ENCODE measurements around the gene DOK7. TPM values are rescaled to one million over a fixed set of nuclear protein-coding genes. Genes with fewer than 3 reads are reported as not detected.

Gene DOK7
- total RNA-seq, 2 donors from 2014 or later: 8.2 to 16.4 TPM

GRCh38 chr4:3444351-3445110 is 18.6 kb upstream of the DOK7 start:
- H3K9me3 ChIP-seq: no peaks in the 10 kb centered on the region
- H3K27me3 ChIP-seq (replicated peaks; ENCODE audit: insufficient read depth): no peaks in the 10 kb centered on the region
- H3K36me3 ChIP-seq: no peaks in the 10 kb centered on the region
- no peaks in the 10 kb centered on the region for H3K4me1 ChIP-seq (replicated peaks)
- TF ChIP-seq, protein P1, sequence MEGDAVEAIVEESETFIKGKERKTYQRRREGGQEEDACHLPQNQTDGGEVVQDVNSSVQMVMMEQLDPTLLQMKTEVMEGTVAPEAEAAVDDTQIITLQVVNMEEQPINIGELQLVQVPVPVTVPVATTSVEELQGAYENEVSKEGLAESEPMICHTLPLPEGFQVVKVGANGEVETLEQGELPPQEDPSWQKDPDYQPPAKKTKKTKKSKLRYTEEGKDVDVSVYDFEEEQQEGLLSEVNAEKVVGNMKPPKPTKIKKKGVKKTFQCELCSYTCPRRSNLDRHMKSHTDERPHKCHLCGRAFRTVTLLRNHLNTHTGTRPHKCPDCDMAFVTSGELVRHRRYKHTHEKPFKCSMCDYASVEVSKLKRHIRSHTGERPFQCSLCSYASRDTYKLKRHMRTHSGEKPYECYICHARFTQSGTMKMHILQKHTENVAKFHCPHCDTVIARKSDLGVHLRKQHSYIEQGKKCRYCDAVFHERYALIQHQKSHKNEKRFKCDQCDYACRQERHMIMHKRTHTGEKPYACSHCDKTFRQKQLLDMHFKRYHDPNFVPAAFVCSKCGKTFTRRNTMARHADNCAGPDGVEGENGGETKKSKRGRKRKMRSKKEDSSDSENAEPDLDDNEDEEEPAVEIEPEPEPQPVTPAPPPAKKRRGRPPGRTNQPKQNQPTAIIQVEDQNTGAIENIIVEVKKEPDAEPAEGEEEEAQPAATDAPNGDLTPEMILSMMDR (IDR thresholded peaks at IDR 0.05): no peak
- no peak for TF ChIP-seq POLR2A (IDR thresholded peaks at IDR 0.05)
- no peak for TF ChIP-seq POLR2AphosphoS5 (IDR thresholded peaks at IDR 0.05)
- WGBS: 89% methylated on average over 50 of the region's 56 CpGs
- no peak overlapping the region for H3K27ac ChIP-seq
- intact Hi-C loops (cut with DNase I): loop anchor here (2.0 to 5.0 kb wide), 3 partner anchors 98 to 337 kb away; no protein-coding TSS in a partner anchor
- no peak for DNase-seq (ENCODE audit: low spot score)
- H3K4me3 ChIP-seq: no peak overlapping the region

- TF ChIP-seq POLR2A (IDR thresholded peaks at IDR 0.05) (no peak), POLR2AphosphoS5 (IDR thresholded peaks at IDR 0.05) (no peak)
- TF ChIP-seq, protein P1 (IDR thresholded peaks at IDR 0.05): no peak
- DNase-seq (ENCODE audit: low spot score): no peak
- no peaks in the 10 kb centered on the region for H3K36me3 ChIP-seq
- H3K4me1 ChIP-seq (replicated peaks): no peaks in the 10 kb centered on the region
- H3K4me3 ChIP-seq: no peak overlapping the region
- intact Hi-C loops (cut with DNase I): loop anchor here (2.0 to 5.0 kb wide), 2 partner anchors 98 to 243 kb away; no protein-coding TSS in a partner anchor
- no peaks in the 10 kb centered on the region for H3K9me3 ChIP-seq
- H3K27me3 ChIP-seq (replicated peaks; ENCODE audit: insufficient read depth): no peaks in the 10 kb centered on the region
- WGBS: 89% methylated on average over 34 of the region's 34 CpGs
- no peak overlapping the region for H3K27ac ChIP-seq
Observed at GRCh38 chr4:3445111-3445820, 17.8 kb upstream of the DOK7 start.

DNA sequence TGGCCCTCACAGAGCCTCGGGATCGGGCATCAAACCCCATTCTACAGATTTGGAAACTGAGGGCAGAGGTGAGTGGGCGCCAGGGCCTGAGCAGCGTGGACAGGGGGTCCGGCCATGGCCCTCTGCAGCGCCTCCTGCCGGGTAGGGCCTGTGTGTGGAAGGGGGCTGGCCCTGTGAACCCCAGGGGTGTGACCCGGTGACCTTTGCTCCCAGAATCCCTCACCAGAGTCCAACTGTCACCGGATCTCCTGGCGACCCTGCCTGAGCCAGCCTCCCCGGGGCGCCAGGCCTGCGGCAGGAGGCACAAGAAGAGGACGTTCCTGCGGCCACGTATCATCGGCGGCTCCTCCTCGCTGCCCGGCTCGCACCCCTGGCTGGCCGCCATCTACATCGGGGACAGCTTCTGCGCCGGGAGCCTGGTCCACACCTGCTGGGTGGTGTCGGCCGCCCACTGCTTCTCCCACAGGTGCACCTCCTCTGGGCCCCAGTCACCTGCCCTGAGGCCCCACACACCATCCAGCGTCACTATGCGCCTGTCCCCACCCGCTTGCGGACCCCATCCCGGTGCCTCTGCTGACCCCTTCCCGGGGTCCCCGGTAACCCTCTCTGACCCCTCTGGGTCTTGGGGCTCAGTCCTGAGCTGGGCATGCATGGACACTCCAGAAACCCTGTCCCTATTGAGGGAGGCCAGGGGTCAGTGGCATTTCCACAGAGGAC is 17.1 kb upstream of the DOK7 start:
- DNase-seq (ENCODE audit: low spot score): no peak
- no peak for TF ChIP-seq POLR2AphosphoS5 (IDR thresholded peaks at IDR 0.05)
- no peak for TF ChIP-seq POLR2A (IDR thresholded peaks at IDR 0.05)
- TF ChIP-seq, protein P1 (IDR thresholded peaks at IDR 0.05): no peak
- 94% methylated on average over 34 of the region's 34 CpGs for WGBS
- Histone ChIP-seq H3K4me3 (no peak overlapping the region), H3K27ac (no peak overlapping the region), H3K9me3 (no peaks in the 10 kb centered on the region), H3K27me3 (replicated peaks; ENCODE audit: insufficient read depth) (no peaks in the 10 kb centered on the region), H3K36me3 (no peaks in the 10 kb centered on the region), H3K4me1 (replicated peaks) (no peaks in the 10 kb centered on the region)
- intact Hi-C loops (cut with DNase I): loop anchor here (2.0 to 5.0 kb wide), 2 partner anchors 99 to 244 kb away; no protein-coding TSS in a partner anchor

- no peaks in the 10 kb centered on the region for H3K36me3 ChIP-seq
- DNase-seq (ENCODE audit: low spot score): no peak
- WGBS: 96% methylated on average over 20 of the region's 22 CpGs
- TF ChIP-seq POLR2A (IDR thresholded peaks at IDR 0.05) (no peak), POLR2AphosphoS5 (IDR thresholded peaks at IDR 0.05) (no peak)
- TF ChIP-seq, protein P1 (IDR thresholded peaks at IDR 0.05): no peak
- H3K4me3 ChIP-seq: no peak overlapping the region
- H3K9me3 ChIP-seq: no peaks in the 10 kb centered on the region
- no peak overlapping the region for H3K27ac ChIP-seq
- H3K4me1 ChIP-seq (replicated peaks): no peaks in the 10 kb centered on the region
- no peaks in the 10 kb centered on the region for H3K27me3 ChIP-seq (replicated peaks; ENCODE audit: insufficient read depth)
- intact Hi-C loops (cut with DNase I): loop anchor here (5.0 kb wide), 1 partner anchor 244 kb away; no protein-coding TSS in a partner anchor
Observed at GRCh38 chr4:3446631-3447320, 16.3 kb upstream of the DOK7 start.
